Trophoblast cell (in vitro differentiated cells and primary cell): ENCODE measurements around the gene NUP133.

Source experiments
- DNase-seq, 2 donors: peaks; one replicate each; pipeline ENCODE4 v3.0.0-alpha.2; 2016
- H2AFZ ChIP-seq: 2 replicates; pipeline ENCODE4 v1.6.1; 2013; ENCODE audit warnings: low read length, moderate library complexity, mild to moderate bottlenecking; ENCODE audit not compliant: insufficient read depth, poor library complexity
- H2AK5ac ChIP-seq: 2 replicates; pipeline ENCODE4 v1.6.1; 2013; ENCODE audit warnings: mild to moderate bottlenecking, low read length
- H2BK120ac ChIP-seq: 2 replicates; pipeline ENCODE4 v1.6.1; 2013; ENCODE audit warnings: low read length, mild to moderate bottlenecking, moderate library complexity; ENCODE audit not compliant: insufficient read depth, poor library complexity
- H2BK12ac ChIP-seq: 2 replicates; pipeline ENCODE4 v1.6.1; 2013; ENCODE audit warnings: mild to moderate bottlenecking, low read length, moderate library complexity
- H2BK5ac ChIP-seq: 2 replicates; pipeline ENCODE4 v1.6.1; 2013; ENCODE audit warnings: low read length, low read depth, moderate library complexity, mild to moderate bottlenecking; ENCODE audit not compliant: poor library complexity
- H3K14ac ChIP-seq: 2 replicates; pipeline ENCODE4 v1.6.1; 2013; ENCODE audit warnings: mild to moderate bottlenecking, low read length
- H3K18ac ChIP-seq: 2 replicates; pipeline ENCODE4 v1.6.1; 2013; ENCODE audit warnings: mild to moderate bottlenecking, low read length
- H3K23ac ChIP-seq: 2 replicates; pipeline ENCODE4 v1.6.1; 2013; ENCODE audit warnings: low read length
- H3K27ac ChIP-seq: 2 replicates; pipeline ENCODE4 v1.5.1; 2013; ENCODE audit warnings: low read depth, mild to moderate bottlenecking, inconsistent platforms, low read length, moderate library complexity
- H3K27me3 ChIP-seq: 2 replicates; pipeline ENCODE4 v1.6.1; 2013; ENCODE audit warnings: inconsistent platforms, mild to moderate bottlenecking, low read length, moderate library complexity; ENCODE audit not compliant: insufficient read depth
- H3K36me3 ChIP-seq, 2 experiments: 1 replicate in 1 of 2; 2 replicates in 1 of 2; pipeline ENCODE4 v1.6.1; 2013; ENCODE audit warnings: low read length in 2 of 2, mild to moderate bottlenecking in 2 of 2, moderate library complexity in 1 of 2; ENCODE audit not compliant: insufficient read depth in 2 of 2, control insufficient read depth in 1 of 2
- H3K4ac ChIP-seq: 2 replicates; pipeline ENCODE4 v1.6.1; 2013; ENCODE audit warnings: low read depth, mild to moderate bottlenecking, low read length, moderate library complexity
- H3K4me1 ChIP-seq, 2 experiments: 1 replicate in 1 of 2; 2 replicates in 1 of 2; pipeline ENCODE4 v1.6.1; 2013; ENCODE audit warnings: low read length in 2 of 2, mild to moderate bottlenecking in 2 of 2, moderate library complexity in 1 of 2; ENCODE audit not compliant: insufficient read depth in 2 of 2, control insufficient read depth in 1 of 2
- H3K4me2 ChIP-seq: 2 replicates; pipeline ENCODE4 v1.6.1; 2013; ENCODE audit warnings: inconsistent platforms, mild to moderate bottlenecking, low read length, moderate library complexity
- H3K4me3 ChIP-seq: 2 replicates; pipeline ENCODE4 v1.5.1; 2013; ENCODE audit warnings: mild to moderate bottlenecking, low read depth, low read length, inconsistent platforms
- H3K79me1 ChIP-seq: one replicate; pipeline ENCODE4 v1.6.1; 2013; ENCODE audit warnings: low read length
- H3K79me2 ChIP-seq: 2 replicates; pipeline ENCODE4 v1.6.1; 2013; ENCODE audit warnings: low read length, mild to moderate bottlenecking; ENCODE audit not compliant: control insufficient read depth, insufficient read depth, poor library complexity
- H3K9ac ChIP-seq: 2 replicates; pipeline ENCODE4 v1.6.1; 2013; ENCODE audit warnings: mild to moderate bottlenecking, low read length
- H3K9me3 ChIP-seq: 2 replicates; pipeline ENCODE4 v1.6.1; 2013; ENCODE audit warnings: low read depth, mild to moderate bottlenecking, control low read depth, inconsistent platforms, low read length; ENCODE audit not compliant: insufficient read depth
- H4K12ac ChIP-seq: 2 replicates; pipeline ENCODE4 v1.6.1; 2013; ENCODE audit warnings: low read depth, mild to moderate bottlenecking, low read length, moderate library complexity
- H4K8ac ChIP-seq: 2 replicates; pipeline ENCODE4 v1.6.1; 2013; ENCODE audit warnings: low read depth, mild to moderate bottlenecking, low read length, moderate library complexity
- H4K91ac ChIP-seq: one replicate; pipeline ENCODE4 v1.6.1; 2013; ENCODE audit warnings: low read depth, mild to moderate bottlenecking, low read length, moderate library complexity
- WGBS: extraction: QIAGEN DNeasy Blood & Tissue Kit; methylation state at CpG from one replicate; pipeline ENCODE4 v1.1.7; 2013; ENCODE audit warnings: missing lambda C conversion rate; ENCODE audit not compliant: insufficient read length, insufficient coverage; ENCODE audit errors: extremely low coverage; 5-methylcytosine and 5-hydroxymethylcytosine counted together

Gene NUP133

DNA sequence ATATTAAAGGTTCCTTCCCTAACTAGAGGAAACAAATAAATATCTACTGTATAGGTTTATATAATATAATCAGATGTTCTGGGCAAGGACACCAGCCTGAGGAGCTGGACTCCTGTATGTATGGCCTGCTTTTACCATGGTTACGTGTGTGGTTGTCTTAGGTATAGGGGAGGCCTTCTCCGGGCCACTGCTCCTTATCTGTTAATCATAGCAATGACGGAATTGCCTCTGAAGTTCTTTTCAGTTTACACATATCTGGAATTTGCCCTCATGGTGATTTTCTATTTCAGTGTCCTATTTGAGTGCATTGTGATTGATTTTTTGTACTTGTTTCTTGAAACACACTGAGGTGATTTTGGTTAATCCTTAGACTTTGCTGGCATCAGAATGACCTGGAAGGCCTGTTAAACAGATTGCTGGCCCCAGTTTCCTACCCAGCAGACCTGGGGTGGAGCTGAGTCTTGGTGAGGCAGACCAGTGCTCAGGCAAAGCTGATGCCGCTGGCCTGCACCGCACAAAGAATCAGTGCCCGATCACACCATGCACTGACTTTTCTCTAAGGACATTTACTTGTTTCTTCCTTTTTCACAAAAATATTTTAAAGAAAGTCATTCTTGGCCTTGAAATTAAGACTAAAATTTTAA, 31.8 kb upstream of the NUP133 start:
- no peaks in the 10 kb centered on the region for H3K27me3 ChIP-seq
- H3K79me1 ChIP-seq, result no peaks in the 10 kb centered on the region
- no peak overlapping the region for H4K8ac ChIP-seq
- H4K12ac ChIP-seq, result peak overlapping the region; percentile 23
- H3K4me1 ChIP-seq, result no peaks in the 10 kb centered on the region
- H3K79me2 ChIP-seq, result no peaks in the 10 kb centered on the region
- H4K91ac ChIP-seq, result no peak overlapping the region
- H3K9me3 ChIP-seq, result no peaks in the 10 kb centered on the region
- no peak overlapping the region for H3K9ac ChIP-seq
- H3K14ac ChIP-seq, result no peak overlapping the region
- H3K27ac ChIP-seq, result no peak overlapping the region
- WGBS, result no CpG with 5 or more reads among the region's 6 CpGs
- no peak overlapping the region for H3K4me3 ChIP-seq
- H3K18ac ChIP-seq, result no peak overlapping the region
- peak; percentile 54 to 85 for DNase-seq
- H2AFZ ChIP-seq, result no peak overlapping the region
- H3K4me2 ChIP-seq, result no peak overlapping the region
- no peak overlapping the region for H2BK5ac ChIP-seq
- H3K36me3 ChIP-seq, result peaks cover 28 to 31% of the 10 kb centered on the region in 2 experiments
- H2BK12ac ChIP-seq, result no peak overlapping the region
- no peak overlapping the region for H2AK5ac ChIP-seq
- no peak overlapping the region for H3K23ac ChIP-seq
- H3K4ac ChIP-seq, result no peak overlapping the region
- H2BK120ac ChIP-seq, result no peak overlapping the region

DNA sequence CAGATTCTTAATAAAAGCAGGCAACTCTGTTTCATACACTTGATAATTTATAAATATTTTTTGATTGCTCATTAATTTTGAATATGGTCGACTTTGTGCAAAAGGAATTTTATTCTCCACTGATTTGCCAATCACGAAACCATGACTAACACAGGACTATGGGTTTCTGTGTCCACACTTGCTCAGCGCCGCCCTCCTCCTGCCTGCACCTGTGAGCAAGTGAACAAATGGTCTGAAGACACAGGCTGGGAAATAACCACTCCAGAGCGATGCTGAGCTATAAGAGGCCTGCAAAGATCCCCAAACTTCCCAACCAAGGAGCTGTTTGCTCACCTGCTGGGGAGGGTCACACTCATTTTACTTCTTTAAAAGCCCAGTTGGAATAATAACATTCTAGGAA, 30.8 kb upstream of the NUP133 start:
- Histone ChIP-seq H2BK120ac (no peak overlapping the region), H4K91ac (no peak overlapping the region), H2AFZ (no peak overlapping the region), H2BK12ac (no peak overlapping the region), H2AK5ac (no peak overlapping the region), H4K12ac (no peak overlapping the region), H3K4me1 (no peaks in the 10 kb centered on the region), H3K4me3 (no peak overlapping the region), H3K36me3 (peaks cover 27 to 28% of the 10 kb centered on the region in 2 experiments), H3K23ac (no peak overlapping the region), H3K79me1 (no peaks in the 10 kb centered on the region), H3K14ac (no peak overlapping the region), H4K8ac (no peak overlapping the region), H3K9me3 (no peaks in the 10 kb centered on the region), H2BK5ac (no peak overlapping the region), H3K27me3 (no peaks in the 10 kb centered on the region), H3K9ac (no peak overlapping the region), H3K79me2 (no peaks in the 10 kb centered on the region), H3K27ac (no peak overlapping the region), H3K4me2 (no peak overlapping the region), H3K4ac (no peak overlapping the region), H3K18ac (no peak overlapping the region)
- no peak for DNase-seq
- no CpG with 5 or more reads among the region's 5 CpGs for WGBS

DNA sequence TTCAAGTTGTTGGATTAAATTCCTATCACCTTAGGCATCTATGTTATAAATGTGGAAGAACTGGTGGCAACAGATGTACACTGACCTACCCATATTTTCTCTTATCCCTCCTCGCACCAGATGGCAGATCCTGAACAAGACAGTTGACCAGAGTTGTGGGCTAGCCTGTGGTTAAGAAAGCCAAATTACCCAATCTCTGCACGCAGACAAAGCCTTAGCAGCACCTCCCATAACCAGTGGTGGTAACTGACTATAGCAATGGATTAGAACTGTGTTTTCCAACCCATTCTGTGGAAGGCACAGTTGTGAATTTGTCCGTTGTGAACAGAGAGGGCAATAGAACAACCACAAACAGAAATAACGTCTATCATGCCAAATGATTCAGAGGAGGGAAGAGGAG, 29.8 kb upstream of the NUP133 start:
- Histone ChIP-seq H4K12ac (no peak overlapping the region), H2BK12ac (no peak overlapping the region), H2BK120ac (no peak overlapping the region), H3K23ac (no peak overlapping the region), H3K4me3 (no peak overlapping the region), H3K4me1 (no peaks in the 10 kb centered on the region), H3K9me3 (no peaks in the 10 kb centered on the region), H3K27me3 (no peaks in the 10 kb centered on the region), H2AFZ (no peak overlapping the region), H3K9ac (no peak overlapping the region), H3K27ac (no peak overlapping the region), H3K79me1 (no peaks in the 10 kb centered on the region), H2AK5ac (no peak overlapping the region), H3K4ac (no peak overlapping the region), H3K79me2 (no peaks in the 10 kb centered on the region), H3K4me2 (no peak overlapping the region), H2BK5ac (no peak overlapping the region), H3K18ac (no peak overlapping the region), H3K14ac (no peak overlapping the region), H4K91ac (no peak overlapping the region), H4K8ac (no peak overlapping the region), H3K36me3 (peaks cover 23 to 24% of the 10 kb centered on the region in 2 experiments)
- no CpG with 5 or more reads among the region's 4 CpGs for WGBS
- DNase-seq, result peak in 1 of 2 donors; percentile 59

DNA sequence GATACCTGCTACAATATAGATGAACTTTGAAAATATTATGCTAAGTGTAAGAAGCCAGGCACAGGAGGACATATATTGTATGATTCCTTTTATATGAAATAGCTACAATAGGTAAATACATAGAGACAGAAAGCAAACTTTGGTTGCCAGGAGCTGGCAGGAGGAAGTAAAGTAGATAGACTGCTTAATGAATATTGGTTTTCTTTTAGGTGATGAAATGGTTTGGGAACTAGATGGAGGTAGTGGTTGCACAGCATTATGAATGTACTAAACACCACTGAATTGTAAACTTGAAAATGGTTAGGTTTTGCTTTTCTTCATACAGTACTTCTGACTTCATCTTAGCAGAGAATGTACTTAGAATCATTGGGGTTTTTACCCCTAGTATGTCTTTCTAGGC, 28.8 kb upstream of the NUP133 start:
- Histone ChIP-seq H3K18ac (no peak overlapping the region), H2BK12ac (no peak overlapping the region), H3K4me2 (no peak overlapping the region), H4K91ac (no peak overlapping the region), H2AK5ac (no peak overlapping the region), H3K79me2 (no peaks in the 10 kb centered on the region), H4K12ac (no peak overlapping the region), H3K27ac (no peak overlapping the region), H2AFZ (no peak overlapping the region), H3K4ac (no peak overlapping the region), H3K36me3 (peaks cover 20 to 23% of the 10 kb centered on the region in 2 experiments), H3K4me3 (no peak overlapping the region), H2BK5ac (no peak overlapping the region), H2BK120ac (no peak overlapping the region), H3K27me3 (no peaks in the 10 kb centered on the region), H3K14ac (no peak overlapping the region), H3K9ac (no peak overlapping the region), H3K23ac (no peak overlapping the region), H3K9me3 (no peaks in the 10 kb centered on the region), H3K79me1 (no peaks in the 10 kb centered on the region), H4K8ac (no peak overlapping the region), H3K4me1 (no peaks in the 10 kb centered on the region)
- no peak for DNase-seq
